HepG2 (cell line): ENCODE measurements around the gene SURF2. TPM values are rescaled to one million over a fixed set of nuclear protein-coding genes. Genes with fewer than 3 reads are reported as not detected.

Experiments used
- CHD4 ChIP-seq: fragments of 200-600 bp; sonication (generic); IDR thresholded peaks from 2 replicates; pipeline ENCODE4 v1.7.0; 2017; ENCODE audit warnings: mild to moderate bottlenecking, low read length, borderline replicate concordance
- ETV6 ChIP-seq: sonication (generic); formaldehyde crosslinking; conservative IDR thresholded peaks from 2 replicates; pipeline ENCODE4 v1.4.0; 2020; ENCODE audit warnings: missing genetic modification reagents
- HDAC1 ChIP-seq: sonication (generic); formaldehyde crosslinking; IDR thresholded peaks from 2 replicates; pipeline ENCODE4 v1.5.1; 2020; ENCODE audit warnings: mild to moderate bottlenecking, missing genetic modification reagents
- HMG20A ChIP-seq: IDR thresholded peaks from 2 replicates; pipeline ENCODE4 v1.6.1; 2016; ENCODE audit warnings: borderline replicate concordance
- KDM5A ChIP-seq: fragments of 200-600 bp; sonication (generic); IDR thresholded peaks from 2 replicates; pipeline ENCODE4 v1.7.0; 2018; ENCODE audit warnings: antibody characterized with exemption, mild to moderate bottlenecking, low read length, borderline replicate concordance
- MYC ChIP-seq: sonication (generic); formaldehyde crosslinking; IDR thresholded peaks from 2 replicates; pipeline ENCODE4 v1.9.0; 2021; ENCODE audit warnings: missing genetic modification reagents, borderline replicate concordance
- PAWR ChIP-seq: sonication (generic); formaldehyde crosslinking; IDR thresholded peaks from 2 replicates; pipeline ENCODE4 v1.4.0; 2020; ENCODE audit warnings: missing genetic modification reagents, mild to moderate bottlenecking, borderline replicate concordance
- RARA ChIP-seq: IDR thresholded peaks from 2 replicates; pipeline ENCODE4 v1.6.1; 2016; ENCODE audit warnings: missing genetic modification reagents, missing compliant biosample characterization
- SMC3 ChIP-seq: IDR thresholded peaks from 2 replicates; pipeline ENCODE4 v1.6.1; 2011; ENCODE audit warnings: low read length, improper control_type of control experiment
- TCF7L2 ChIP-seq: IDR thresholded peaks from 2 replicates; pipeline ENCODE4 v1.6.1; 2011; ENCODE audit warnings: mild to moderate bottlenecking, low read depth, low read length, moderate library complexity
- ZBTB3 ChIP-seq: sonication (generic); formaldehyde crosslinking; IDR thresholded peaks from 2 replicates; pipeline ENCODE4 v1.4.0; 2020; ENCODE audit warnings: low read depth, mild to moderate bottlenecking, moderate library complexity, missing genetic modification reagents, borderline replicate concordance
- ZC3H13 ChIP-seq: sonication (generic); formaldehyde crosslinking; IDR thresholded peaks from 2 replicates; pipeline ENCODE4 v1.8.1; 2023; ENCODE audit warnings: mild to moderate bottlenecking, missing genetic modification reagents, moderate library complexity
- ZNF547 ChIP-seq: sonication (generic); formaldehyde crosslinking; IDR thresholded peaks from 2 replicates; pipeline ENCODE4 v1.5.1; 2020; ENCODE audit warnings: mild to moderate bottlenecking, missing genetic modification reagents
- ZNF598 ChIP-seq: sonication (generic); formaldehyde crosslinking; IDR thresholded peaks from 2 replicates; pipeline ENCODE4 v1.5.1; 2020; ENCODE audit warnings: mild to moderate bottlenecking, missing genetic modification reagents, borderline replicate concordance
- polyA plus RNA-seq, 8 experiments: library from polyadenylated mRNA; depleted of rRNA in 3 of 8; stranded (reverse) in 7 of 8; unstranded in 1 of 8; fragments of >200 nt; fragmentation: Illumina TruSeq in 4 of 8; extraction: Trizol in 4 of 8; gene quantifications; 2 replicates each; pipeline versions ENCODE4 v1.2.1 to v1.2.3, GENCODE V29; 2011 to 2016; ENCODE audit warnings: low read depth in 4 of 8, missing spikeins in 1 of 8, mixed read lengths in 1 of 8; ENCODE audit not compliant: insufficient read depth in 1 of 8
- total RNA-seq, 5 experiments: library from RNA; depleted of rRNA; stranded (reverse); fragments of >200 nt; fragmentation: Illumina TruSeq; extraction: Trizol; gene quantifications; 2 replicates each; pipeline ENCODE4 v1.2.3, GENCODE V29; 2016; ENCODE audit warnings: low read depth in 1 of 5
- TF ChIP-seq, protein P1 (sequence below): IDR thresholded peaks from 2 replicates; pipeline ENCODE4 v1.6.1; 2018; ENCODE audit warnings: missing genetic modification reagents, mild to moderate bottlenecking, missing compliant biosample characterization
- TF ChIP-seq, protein P2 (sequence below): sonication (generic); formaldehyde crosslinking; IDR thresholded peaks from 2 replicates; pipeline ENCODE4 v1.5.0; 2020; ENCODE audit warnings: mild to moderate bottlenecking, missing genetic modification reagents
- TF ChIP-seq, protein P3 (sequence below): IDR thresholded peaks from 2 replicates; pipeline ENCODE4 v1.4.0; 2020; ENCODE audit warnings: mild to moderate bottlenecking, missing genetic modification reagents
- TF ChIP-seq, protein P4 (sequence below): sonication (generic); formaldehyde crosslinking; IDR thresholded peaks from 2 replicates; pipeline ENCODE4 v1.5.0; 2020; ENCODE audit warnings: mild to moderate bottlenecking, low read depth, missing genetic modification reagents, borderline replicate concordance

The SURF2 gene
- total and polyA plus RNA-seq, 2 of the 13 experiments (the other 11 are each of a cell fraction or from before 2014, with no cell fraction given) = 6.3 to 13.6 TPM

DNA sequence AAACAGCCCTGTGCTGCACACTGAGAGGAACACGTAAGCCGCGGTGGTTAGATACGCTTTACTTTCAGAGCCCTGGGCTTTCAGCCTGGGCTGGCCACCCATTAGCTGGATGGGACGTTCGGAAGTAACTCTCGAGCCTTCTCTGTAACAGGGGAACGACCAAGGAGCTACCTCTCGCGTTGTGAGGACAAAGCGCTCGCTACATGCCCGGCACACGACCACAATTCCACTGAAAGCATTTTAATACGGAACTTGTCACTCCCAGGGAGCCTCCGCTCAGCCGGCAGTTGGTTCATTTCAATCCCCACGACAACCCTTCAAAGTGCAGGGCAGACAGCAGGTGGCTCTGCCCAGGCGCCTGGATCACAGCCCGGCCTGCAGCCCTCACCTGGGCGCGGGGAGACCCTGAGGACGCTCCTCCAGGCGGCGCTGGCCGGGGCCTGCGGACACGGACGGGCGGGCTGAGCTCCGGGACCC is 431 bp upstream of the SURF2 start (continued):
- TF ChIP-seq CHD4 (no peak), ZBTB3 (CRISPR knock-in tag) (no peak), ZNF598 (no peak), PAWR (no peak), HMG20A (CRISPR knock-in tag) (no peak), ZC3H13 (CRISPR knock-in tag) (no peak), ETV6 (CRISPR knock-in tag) (no peak), ZNF547 (CRISPR knock-in tag) (0 out of 2 replicates have a peak, but pooled peaks have one; percentile 8), RARA (CRISPR knock-in tag) (no peak), HDAC1 (CRISPR knock-in tag) (no peak), KDM5A (peak; percentile 61; the same call in 1 of the 2 replicates), MYC (CRISPR knock-in tag) (no peak), SMC3 (no peak), TCF7L2 (no peak)
- TF ChIP-seq, protein P1, sequence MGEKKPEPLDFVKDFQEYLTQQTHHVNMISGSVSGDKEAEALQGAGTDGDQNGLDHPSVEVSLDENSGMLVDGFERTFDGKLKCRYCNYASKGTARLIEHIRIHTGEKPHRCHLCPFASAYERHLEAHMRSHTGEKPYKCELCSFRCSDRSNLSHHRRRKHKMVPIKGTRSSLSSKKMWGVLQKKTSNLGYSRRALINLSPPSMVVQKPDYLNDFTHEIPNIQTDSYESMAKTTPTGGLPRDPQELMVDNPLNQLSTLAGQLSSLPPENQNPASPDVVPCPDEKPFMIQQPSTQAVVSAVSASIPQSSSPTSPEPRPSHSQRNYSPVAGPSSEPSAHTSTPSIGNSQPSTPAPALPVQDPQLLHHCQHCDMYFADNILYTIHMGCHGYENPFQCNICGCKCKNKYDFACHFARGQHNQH (CRISPR knock-in tag) = no peak
- TF ChIP-seq, protein P2, sequence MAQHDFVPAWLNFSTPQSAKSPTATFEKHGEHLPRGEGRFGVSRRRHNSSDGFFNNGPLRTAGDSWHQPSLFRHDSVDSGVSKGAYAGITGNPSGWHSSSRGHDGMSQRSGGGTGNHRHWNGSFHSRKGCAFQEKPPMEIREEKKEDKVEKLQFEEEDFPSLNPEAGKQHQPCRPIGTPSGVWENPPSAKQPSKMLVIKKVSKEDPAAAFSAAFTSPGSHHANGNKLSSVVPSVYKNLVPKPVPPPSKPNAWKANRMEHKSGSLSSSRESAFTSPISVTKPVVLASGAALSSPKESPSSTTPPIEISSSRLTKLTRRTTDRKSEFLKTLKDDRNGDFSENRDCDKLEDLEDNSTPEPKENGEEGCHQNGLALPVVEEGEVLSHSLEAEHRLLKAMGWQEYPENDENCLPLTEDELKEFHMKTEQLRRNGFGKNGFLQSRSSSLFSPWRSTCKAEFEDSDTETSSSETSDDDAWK (CRISPR knock-in tag) = no peak
- TF ChIP-seq, protein P3, sequence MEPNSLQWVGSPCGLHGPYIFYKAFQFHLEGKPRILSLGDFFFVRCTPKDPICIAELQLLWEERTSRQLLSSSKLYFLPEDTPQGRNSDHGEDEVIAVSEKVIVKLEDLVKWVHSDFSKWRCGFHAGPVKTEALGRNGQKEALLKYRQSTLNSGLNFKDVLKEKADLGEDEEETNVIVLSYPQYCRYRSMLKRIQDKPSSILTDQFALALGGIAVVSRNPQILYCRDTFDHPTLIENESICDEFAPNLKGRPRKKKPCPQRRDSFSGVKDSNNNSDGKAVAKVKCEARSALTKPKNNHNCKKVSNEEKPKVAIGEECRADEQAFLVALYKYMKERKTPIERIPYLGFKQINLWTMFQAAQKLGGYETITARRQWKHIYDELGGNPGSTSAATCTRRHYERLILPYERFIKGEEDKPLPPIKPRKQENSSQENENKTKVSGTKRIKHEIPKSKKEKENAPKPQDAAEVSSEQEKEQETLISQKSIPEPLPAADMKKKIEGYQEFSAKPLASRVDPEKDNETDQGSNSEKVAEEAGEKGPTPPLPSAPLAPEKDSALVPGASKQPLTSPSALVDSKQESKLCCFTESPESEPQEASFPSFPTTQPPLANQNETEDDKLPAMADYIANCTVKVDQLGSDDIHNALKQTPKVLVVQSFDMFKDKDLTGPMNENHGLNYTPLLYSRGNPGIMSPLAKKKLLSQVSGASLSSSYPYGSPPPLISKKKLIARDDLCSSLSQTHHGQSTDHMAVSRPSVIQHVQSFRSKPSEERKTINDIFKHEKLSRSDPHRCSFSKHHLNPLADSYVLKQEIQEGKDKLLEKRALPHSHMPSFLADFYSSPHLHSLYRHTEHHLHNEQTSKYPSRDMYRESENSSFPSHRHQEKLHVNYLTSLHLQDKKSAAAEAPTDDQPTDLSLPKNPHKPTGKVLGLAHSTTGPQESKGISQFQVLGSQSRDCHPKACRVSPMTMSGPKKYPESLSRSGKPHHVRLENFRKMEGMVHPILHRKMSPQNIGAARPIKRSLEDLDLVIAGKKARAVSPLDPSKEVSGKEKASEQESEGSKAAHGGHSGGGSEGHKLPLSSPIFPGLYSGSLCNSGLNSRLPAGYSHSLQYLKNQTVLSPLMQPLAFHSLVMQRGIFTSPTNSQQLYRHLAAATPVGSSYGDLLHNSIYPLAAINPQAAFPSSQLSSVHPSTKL (CRISPR knock-in tag) = no peak
- TF ChIP-seq, protein P4, sequence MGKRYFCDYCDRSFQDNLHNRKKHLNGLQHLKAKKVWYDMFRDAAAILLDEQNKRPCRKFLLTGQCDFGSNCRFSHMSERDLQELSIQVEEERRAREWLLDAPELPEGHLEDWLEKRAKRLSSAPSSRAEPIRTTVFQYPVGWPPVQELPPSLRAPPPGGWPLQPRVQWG (CRISPR knock-in tag) = no peak
